HG03135 (cell line): Measurements from ENCODE around the gene RETREG3.
"Not testable (repeated sequence)": the region's sequence is repeated elsewhere in the genome, so short reads cannot be mapped to it uniquely, and the experiment has no call there.

ENCODE experiments used
- ATAC-seq: cut with Tn5 transposase; IDR thresholded peaks from one replicate; pipeline ENCODE4 v1.9.1; 2021; ENCODE audit warnings: mild to moderate bottlenecking, moderate library complexity; ENCODE audit not compliant: unreplicated experiment

Gene RETREG3

GRCh38 chr17:42554250-42555121 is 54.7 kb downstream of the RETREG3 start:
- peak; percentile 60 for ATAC-seq

GRCh38 chr17:42553866-42554249 is 55.3 kb downstream of the RETREG3 start:
- ATAC-seq = no peak

- no peak for ATAC-seq
Measured at GRCh38 chr17:42553161-42553818, 55.9 kb downstream of the RETREG3 start.

DNA sequence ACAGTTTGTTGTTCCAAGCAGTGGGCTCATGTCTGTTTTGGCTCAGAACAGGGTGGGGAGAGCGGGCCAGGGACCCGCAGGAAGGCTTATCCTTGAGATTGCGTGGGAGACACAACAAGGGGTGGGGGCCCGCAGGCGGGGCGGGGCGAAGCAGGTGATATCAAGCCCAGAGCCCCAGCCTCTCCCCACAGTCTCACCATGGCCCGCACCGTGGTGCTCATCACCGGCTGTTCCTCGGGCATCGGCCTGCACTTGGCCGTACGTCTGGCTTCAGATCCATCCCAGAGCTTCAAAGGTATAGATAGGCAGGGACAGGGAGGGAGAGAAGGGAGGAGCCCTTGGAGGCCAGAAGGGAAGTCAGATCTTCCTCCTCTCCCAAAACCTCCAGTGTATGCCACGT is 56.4 kb downstream of the RETREG3 start, which contains the start of gene HSD17B1:
TSS of gene HSD17B1 (plus strand) at position 188 of the 400 bp plus-strand sequence. CDS start at position 199, 11 bp downstream.
- not testable (repeated sequence) for ATAC-seq

GRCh38 chr17:42548993-42549755 is 60.0 kb downstream of the RETREG3 start:
- ATAC-seq = no peak

- ATAC-seq = peak; percentile 56
Measured at GRCh38 chr17:42548070-42548837, 60.9 kb downstream of the RETREG3 start.

DNA sequence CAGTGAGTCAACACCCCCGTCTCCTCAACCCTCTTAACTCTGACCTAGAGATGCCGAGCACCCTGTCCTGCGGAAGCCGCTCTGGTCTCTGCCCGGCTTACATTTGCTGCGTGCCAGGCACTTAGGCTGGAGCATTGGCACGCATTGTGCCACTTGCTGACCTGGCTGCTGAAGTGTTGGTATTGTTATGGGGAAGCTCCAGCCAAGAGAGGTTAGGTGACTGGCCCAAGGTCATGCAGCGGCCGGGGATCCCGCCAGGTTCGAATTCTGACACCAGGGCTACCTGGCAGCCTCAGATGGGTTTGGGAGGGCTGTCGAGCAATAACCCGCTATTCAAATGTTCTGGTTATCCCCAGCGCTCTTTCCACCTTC is 61.5 kb downstream of the RETREG3 start:
- ATAC-seq = no peak

DNA sequence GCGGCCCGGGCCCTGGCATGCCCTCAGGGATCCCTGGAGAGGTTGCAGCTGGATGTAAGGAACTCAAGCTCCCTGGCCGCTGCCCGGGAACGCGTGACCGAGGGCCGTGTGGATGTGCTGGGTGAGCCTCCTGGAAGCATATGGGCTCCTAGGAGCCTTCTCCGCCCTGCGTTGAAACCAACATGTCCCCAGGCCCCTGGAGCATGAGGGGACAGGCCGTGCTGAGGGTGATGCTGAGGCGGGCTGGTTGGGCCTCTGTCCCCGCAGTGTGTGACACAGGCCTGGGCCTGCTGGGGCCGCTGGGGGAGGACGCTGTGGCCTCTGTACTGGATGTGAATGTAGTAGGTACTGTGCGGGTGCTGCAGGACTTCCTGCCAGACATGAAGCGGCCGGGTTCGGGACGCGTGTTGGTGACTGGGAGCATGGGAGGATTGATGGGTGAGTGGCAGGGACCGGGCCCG is 62.1 kb downstream of the RETREG3 start:
- ATAC-seq = no peak

GRCh38 chr17:42545755-42546505 is 63.2 kb downstream of the RETREG3 start:
- ATAC-seq = not testable (repeated sequence)

DNA sequence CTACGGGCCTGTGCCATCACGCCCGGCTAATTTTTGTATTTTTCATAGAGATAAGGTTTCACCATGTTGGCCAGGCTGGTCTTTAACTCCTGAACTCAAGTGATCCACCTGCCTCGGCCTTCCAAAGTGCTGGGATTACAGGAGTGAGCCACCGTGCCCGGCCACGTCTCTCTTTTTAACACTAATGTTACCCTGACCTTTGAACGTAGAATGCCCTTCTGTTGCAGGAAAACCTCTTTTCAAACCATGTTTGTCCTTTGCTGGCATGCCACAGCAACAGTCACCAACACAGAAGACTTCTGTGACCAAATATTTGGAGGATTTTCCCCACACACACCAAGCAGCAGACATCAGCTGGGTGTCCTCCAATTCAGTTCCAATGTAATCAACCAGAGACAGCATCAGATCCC is 64.3 kb downstream of the RETREG3 start:
- ATAC-seq = no peak

- no peak for ATAC-seq
Measured at GRCh38 chr17:42543190-42544079, 65.7 kb downstream of the RETREG3 start.

- ATAC-seq = no peak
Measured at GRCh38 chr17:42541041-42541833, 67.9 kb downstream of the RETREG3 start.

GRCh38 chr17:42540558-42540957 is 68.6 kb downstream of the RETREG3 start:
- not testable (repeated sequence) for ATAC-seq

DNA sequence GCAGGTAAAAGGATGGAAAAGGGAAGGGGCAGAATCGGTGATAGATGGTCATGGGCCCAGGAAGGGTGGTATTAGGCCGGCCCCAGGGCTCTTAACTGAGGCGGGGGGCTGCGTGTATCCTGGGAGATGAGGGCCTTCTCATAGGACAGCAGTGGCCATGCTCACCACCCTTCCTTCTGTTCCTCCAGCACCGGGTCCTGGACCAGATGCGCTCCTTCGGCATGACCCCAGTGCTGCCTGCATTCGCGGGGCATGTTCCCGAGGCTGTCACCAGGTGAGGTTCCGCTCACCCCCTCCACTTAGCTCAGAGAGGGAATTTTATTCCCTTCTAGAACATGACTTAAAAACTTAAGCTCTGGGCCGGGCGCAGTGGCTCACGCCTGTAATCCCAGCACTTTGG is 70.7 kb downstream of the RETREG3 start:
- no peak for ATAC-seq

- no peak for ATAC-seq
Measured at GRCh38 chr17:42537826-42538451, 71.2 kb downstream of the RETREG3 start.

- no peak for ATAC-seq
Measured at GRCh38 chr17:42537156-42537805, 71.9 kb downstream of the RETREG3 start.
